GM21526 (cell line): Measurements from ENCODE around the gene NFE2L3.
"Not testable (repeated sequence)": the region's sequence is repeated elsewhere in the genome, so short reads cannot be mapped to it uniquely, and the experiment has no call there.

ENCODE experiments used
- ATAC-seq: cut with Tn5 transposase; IDR thresholded peaks from one replicate; pipeline ENCODE4 v1.9.1; 2021; ENCODE audit warnings: moderate library complexity; ENCODE audit not compliant: unreplicated experiment, low FRiP score

Gene NFE2L3

DNA sequence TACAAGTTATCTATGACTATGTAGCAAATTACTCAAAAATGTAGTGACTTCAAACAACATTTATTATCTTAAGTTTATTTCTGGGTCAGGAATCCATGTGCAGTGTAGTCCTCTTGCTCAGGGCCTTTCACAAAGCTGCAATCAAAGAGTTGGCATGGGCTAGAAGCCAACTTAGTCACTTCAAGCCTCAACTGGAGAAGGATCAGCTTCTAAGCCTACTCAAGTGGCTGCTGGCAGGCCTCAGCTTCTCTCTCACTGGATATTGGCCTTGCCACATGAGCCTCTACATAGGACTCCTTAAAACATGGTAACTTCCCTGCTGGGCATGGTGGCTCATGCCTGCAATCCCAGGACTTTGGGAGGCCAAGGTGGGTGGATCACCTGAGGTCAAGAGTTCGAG, 5.0 kb upstream of the NFE2L3 start:
- ATAC-seq, result no peak

- not testable (repeated sequence) for ATAC-seq
These were observed 4.2 kb upstream of the NFE2L3 start for GRCh38 chr7:26147646-26148306.

- not testable (repeated sequence) for ATAC-seq
These were observed 3.7 kb upstream of the NFE2L3 start for GRCh38 chr7:26148307-26148700.

- ATAC-seq, result no peak
These were observed 2.5 kb upstream of the NFE2L3 start for GRCh38 chr7:26149391-26149977.

GRCh38 chr7:26151096-26151495, 902 bp upstream of the NFE2L3 start:
- ATAC-seq, result no peak

GRCh38 chr7:26151650-26151952, 397 bp upstream of the NFE2L3 start:
- no peak for ATAC-seq

GRCh38 chr7:26152782-26153240, 813 bp downstream of the NFE2L3 start:
- ATAC-seq, result peak; percentile 28

DNA sequence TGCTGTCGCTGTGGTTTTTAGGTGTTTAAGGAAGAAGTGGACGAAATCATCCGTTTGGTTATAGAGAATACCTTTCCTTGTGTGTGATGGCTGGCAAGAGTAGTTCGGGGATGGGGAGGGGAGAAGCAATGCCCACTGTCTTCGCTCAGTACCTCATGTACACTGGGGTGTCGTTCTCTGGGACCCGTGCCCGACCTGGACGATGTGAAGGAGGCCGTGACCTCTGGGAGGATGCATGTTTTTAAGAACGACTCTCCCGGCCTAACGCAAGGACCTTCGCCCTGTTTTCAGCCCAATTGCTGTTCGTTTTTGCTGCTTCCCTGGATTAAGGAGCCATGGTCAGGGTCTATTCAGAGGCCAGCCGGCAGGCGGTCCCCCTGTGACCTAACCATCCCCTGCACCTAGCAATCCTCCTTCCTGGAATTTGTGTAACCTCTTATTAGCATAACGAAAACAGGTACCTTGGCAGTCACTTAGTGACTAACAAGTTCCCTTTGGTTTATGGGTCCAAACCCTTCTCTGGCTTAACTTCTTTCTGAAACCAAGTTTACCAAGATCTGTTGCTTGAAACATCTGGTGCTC, 1.3 kb downstream of the NFE2L3 start:
- ATAC-seq, result no peak

DNA sequence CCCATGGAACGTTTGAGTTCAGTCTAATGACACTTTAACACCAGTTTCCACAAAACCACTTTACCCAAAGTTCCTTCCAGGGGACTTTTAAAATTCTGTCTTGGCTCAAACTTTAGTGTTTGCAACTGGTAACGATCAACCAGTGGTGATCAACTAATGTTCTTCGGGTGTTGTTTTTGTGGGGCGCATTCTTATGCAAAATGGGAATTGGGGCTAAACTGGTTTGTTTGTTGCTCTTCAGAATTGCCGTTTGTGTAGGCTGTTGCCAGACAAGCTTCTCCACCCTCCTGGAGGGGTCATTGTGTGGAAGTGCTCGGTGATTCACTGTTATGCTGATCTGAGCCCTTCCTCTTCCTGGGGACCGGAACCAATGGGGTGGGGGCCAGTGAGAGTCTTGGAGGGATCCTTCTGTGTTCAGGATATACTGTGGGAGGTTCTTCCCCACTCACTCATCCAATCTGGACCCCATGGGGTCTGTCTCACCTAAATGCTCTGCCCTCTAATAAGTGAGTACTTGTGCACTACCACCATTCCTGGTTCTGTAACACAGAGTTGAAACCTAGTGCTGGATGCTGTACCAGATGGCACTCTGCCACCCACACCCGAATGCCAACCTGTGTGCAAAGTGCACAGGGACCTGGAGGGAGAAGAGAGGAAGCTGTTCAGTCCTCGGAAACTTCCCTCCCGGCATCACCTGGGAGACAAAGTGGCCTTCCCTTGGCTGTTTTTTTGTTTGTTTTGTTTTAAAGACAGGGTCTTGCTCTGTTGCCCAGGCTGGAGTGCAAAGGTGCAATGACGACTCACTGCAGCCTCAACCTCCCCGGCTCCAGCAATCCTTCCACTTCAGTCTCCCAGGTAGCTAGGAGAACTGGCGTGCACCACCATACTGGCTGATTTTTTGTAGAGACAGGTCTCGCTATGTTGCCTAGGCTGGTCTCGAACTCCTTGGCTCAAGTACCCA, 2.1 kb downstream of the NFE2L3 start:
- no peak for ATAC-seq

DNA sequence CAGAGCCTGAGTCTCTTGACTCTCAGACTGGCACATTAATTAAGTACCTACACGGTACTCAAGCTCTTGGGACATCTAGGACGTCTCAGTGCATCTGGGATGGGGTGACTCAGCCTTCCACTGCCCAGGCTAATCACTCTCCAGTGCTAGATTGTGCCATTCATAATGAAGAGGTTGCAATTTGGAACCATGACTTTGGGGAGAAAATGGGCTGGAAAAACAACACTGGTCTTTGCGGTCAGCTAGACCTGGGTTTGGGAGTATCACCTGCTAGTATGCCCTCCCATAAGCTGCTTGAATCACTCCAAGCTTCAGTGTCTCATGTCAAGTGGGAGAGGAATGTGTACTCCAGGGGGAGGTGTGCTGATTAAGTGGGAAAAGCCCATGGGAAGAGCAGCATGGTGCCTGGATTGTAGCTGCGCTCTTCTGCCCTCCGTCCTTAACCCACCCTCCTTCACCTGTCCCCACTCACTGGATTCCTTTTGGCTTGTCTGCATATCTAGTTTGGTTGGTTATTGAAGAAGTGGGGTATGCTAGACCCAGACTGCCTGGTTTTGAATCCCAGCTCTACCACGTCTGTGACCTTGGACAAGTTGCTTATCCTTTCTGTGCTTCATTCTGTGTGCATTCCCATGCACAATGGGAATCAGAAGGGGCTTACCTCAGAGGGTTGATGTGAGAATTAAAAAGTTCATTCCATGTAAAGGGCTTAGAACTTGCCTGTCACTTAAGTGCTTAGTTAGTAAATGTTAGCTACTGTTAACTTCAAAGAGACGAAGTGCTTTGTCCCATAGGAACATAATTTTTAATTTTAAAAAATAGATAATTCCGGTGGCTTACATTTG, 3.8 kb downstream of the NFE2L3 start:
- no peak for ATAC-seq

DNA sequence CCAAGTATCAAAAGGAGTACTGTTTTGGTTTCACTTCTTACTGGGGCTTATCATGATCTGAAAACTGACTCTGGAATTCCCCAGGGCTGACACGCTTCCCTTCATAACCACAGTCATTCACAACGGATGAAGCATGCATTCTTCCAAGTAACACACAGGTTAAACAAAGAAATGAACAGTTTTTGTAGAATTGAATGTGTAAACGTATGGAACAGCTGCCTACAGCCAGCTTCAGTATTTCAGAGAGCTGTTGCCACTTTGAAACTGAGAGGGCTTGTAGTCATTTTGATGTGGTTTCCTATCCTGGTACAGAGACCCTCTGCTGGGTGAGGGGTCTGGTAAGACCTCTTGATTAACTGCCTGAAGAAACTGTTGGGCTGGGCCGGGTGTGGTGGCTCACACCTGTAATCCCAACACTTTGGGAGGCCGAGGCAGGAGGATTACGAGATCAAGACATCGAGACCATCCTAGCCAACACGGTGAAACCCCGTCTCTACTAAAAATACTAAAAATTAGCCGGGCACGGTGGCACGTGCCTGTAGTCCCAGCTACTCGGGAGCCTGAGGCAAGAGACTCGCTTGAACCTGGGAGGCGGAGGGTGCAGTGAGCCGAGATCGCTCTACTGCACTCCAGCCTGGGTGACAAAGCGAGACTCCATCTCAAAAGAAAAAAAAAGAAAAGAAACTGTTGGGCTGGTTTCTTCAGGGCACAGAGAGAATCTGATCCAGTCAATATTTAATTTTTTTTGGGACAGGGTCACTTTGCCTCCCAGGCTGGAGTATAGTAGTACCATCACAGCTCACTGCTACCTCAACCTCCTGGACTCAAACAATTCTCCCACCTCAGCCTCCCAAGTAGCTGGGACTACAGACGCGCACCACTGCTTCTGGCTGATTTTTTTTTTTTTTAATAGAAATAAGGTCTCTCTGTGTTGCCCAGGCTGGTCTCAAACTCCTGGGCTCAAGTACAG, 4.7 kb downstream of the NFE2L3 start:
- ATAC-seq, result no peak

DNA sequence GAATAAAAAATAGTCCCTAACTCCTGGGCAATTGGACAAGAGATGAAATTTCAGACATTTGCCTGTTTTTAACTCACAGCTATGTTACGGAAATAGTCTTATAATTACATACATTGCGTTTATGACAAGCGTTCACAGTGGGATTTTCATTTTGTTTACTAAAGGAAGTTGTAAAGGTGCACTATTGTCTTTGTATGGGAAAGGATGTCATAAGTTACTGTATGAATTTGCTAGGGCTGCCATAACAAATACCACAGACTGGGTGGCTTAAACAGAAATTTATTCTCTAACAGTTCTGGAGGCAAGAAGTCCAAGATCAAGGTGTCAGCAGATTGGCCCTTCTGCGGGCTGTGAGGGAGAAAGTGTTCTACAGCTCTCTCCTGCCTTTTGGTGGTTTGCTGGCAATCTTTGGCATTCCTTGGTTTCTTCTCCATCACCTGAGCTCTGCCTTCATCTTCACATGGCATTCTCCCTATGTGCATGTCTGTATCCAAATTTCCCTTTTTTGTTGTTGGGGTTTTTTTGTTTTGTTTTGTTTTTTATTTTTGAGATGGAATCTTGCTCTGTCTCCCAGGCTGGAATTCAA, 5.6 kb downstream of the NFE2L3 start:
- ATAC-seq, result no peak

DNA sequence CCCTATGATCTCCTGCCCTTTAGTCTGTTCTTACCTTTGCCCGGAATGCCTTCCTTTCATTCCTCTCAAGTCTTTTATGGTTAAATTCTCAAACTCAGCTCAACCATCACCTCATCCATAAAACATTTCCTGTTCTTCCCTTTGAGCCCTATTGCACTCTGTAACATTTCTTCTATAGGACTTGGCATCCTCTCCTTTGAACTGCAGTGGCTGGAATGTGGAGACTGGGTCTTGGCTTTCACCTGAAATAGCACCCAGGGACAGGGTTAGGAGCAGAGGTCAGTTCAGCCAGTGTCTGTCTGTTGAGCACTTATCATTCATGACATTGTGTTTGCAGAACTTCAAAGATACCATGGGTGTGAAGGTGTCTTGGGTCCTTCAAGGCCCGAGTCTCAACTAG, 7.2 kb downstream of the NFE2L3 start:
- ATAC-seq, result no peak

DNA sequence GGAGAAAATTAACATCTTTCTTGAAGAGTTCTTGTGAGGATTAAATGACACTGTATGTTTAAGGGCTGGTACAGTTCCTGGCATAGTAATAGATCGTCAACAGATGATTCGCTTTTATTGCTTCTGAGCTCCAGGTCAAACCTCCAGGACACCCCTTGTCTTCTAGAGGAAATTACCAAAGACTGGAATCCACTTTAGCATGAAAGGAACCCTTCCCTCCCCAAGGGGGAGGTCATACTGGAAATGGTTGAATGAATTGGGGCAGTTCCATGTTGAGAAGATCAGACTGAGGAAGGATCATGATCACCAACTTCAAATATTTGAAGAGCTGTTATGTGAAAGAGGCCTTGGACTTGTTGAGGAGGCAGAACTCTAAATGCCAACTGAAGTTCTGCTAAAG, 8.9 kb downstream of the NFE2L3 start:
- ATAC-seq, result no peak

DNA sequence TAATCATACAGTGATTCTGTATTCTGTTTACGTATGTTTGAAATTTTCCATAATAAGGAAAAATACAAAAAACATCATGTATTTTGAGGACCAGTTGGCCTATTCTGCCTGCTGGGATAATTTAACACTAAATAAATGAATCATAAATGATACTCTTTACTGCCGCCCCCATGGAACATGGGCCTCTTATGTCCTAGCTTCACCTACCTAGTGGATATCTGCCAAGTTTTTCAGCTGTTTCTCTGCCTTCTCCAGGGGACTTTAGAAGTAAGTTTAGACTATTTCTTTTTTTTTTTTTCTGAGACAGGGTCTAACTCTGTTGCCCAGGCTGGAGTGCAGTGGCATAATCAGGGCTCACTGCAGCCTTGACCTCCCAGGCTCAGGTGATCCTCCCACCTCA, 10.4 kb downstream of the NFE2L3 start:
- no peak for ATAC-seq

DNA sequence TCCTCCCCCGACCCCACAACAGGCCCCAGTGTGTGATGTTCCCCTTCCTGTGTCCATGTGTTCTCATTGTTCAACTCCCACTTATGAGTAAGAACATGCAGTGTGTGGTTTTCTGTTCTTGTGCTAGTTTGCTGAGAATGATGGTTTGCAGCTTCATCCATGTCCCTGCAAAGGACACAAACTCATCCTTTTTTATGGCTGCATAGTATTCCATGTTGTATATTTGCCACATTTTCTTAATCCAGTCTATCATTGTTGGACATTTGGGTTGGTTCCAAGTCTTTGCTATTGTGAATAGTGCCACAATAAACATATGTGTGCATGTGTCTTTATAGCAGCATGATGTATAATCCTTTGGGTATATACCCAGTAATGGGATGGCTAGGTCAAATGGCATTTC, 11.8 kb downstream of the NFE2L3 start:
- ATAC-seq, result not testable (repeated sequence)

GRCh38 chr7:26165950-26166683, 14.1 kb downstream of the NFE2L3 start:
- no peak for ATAC-seq

GRCh38 chr7:26166684-26167266, 14.8 kb downstream of the NFE2L3 start:
- no peak for ATAC-seq
